ENCODE measurements around the gene RRAGC.

The RRAGC gene

GRCh38 chr1:38896169-38896568, 36.6 kb upstream of the RRAGC start:
- H3K4me3 ChIP-seq (ENCODE audit: low read depth, low read length), result no peak overlapping the region
- no peaks in the 10 kb centered on the region for H3K36me3 ChIP-seq
- TF ChIP-seq, protein P1, sequence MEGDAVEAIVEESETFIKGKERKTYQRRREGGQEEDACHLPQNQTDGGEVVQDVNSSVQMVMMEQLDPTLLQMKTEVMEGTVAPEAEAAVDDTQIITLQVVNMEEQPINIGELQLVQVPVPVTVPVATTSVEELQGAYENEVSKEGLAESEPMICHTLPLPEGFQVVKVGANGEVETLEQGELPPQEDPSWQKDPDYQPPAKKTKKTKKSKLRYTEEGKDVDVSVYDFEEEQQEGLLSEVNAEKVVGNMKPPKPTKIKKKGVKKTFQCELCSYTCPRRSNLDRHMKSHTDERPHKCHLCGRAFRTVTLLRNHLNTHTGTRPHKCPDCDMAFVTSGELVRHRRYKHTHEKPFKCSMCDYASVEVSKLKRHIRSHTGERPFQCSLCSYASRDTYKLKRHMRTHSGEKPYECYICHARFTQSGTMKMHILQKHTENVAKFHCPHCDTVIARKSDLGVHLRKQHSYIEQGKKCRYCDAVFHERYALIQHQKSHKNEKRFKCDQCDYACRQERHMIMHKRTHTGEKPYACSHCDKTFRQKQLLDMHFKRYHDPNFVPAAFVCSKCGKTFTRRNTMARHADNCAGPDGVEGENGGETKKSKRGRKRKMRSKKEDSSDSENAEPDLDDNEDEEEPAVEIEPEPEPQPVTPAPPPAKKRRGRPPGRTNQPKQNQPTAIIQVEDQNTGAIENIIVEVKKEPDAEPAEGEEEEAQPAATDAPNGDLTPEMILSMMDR (IDR thresholded peaks at IDR 0.05; ENCODE audit: low read depth, low read length), result no peak

GRCh38 chr1:38892976-38893375, 33.4 kb upstream of the RRAGC start:
- Histone ChIP-seq H3K36me3 (no peaks in the 10 kb centered on the region), H3K27me3 (ENCODE audit: insufficient read depth, low read depth, severe bottlenecking) (no peaks in the 10 kb centered on the region), H3K9me3 (ENCODE audit: severe bottlenecking) (no peaks in the 10 kb centered on the region), H3K27ac (no peak overlapping the region), H3K4me3 (ENCODE audit: low read depth, low read length) (no peak overlapping the region)
- no peak for DNase-seq
- TF ChIP-seq, protein P1 (IDR thresholded peaks at IDR 0.05; ENCODE audit: low read depth, low read length), result no peak

More at GRCh38 chr1:38896169-38896568, 36.6 kb upstream of the RRAGC start:
- no peaks in the 10 kb centered on the region for H3K9me3 ChIP-seq (ENCODE audit: severe bottlenecking)
- no peak for DNase-seq
- no peaks in the 10 kb centered on the region for H3K27me3 ChIP-seq (ENCODE audit: insufficient read depth, low read depth, severe bottlenecking)
- H3K27ac ChIP-seq, result no peak overlapping the region

- DNase-seq, result peak; percentile 36
- Histone ChIP-seq H3K36me3 (no peaks in the 10 kb centered on the region), H3K4me3 (ENCODE audit: low read depth, low read length) (no peak overlapping the region), H3K9me3 (ENCODE audit: severe bottlenecking) (no peaks in the 10 kb centered on the region), H3K27ac (no peak overlapping the region), H3K27me3 (ENCODE audit: insufficient read depth, low read depth, severe bottlenecking) (no peaks in the 10 kb centered on the region)
- TF ChIP-seq, protein P1 (IDR thresholded peaks at IDR 0.05; ENCODE audit: low read depth, low read length), result peak; percentile 33; the same call in 1 of the 2 replicates
Measured at GRCh38 chr1:38891753-38892152, 32.2 kb upstream of the RRAGC start.

DNA sequence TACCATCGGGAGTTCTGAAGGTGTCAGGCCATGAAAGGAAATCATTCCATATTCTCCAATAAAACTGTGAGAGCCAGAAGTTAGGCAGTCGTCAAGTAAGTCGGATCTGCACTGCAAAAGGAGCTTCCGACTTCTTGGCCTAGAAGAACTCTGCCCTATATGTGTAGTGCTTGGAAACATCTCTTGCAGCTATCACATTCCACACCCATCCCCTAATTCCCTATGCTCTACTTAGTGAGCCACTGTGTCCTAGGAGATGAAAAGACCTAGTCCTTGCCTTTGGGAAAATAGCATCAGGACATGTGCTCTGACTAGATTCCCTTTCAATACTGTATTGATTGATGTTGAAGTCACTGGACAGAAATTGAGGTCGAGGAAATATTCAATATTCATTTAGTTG, 30.0 kb upstream of the RRAGC start:
- no peaks in the 10 kb centered on the region for H3K27me3 ChIP-seq (ENCODE audit: insufficient read depth, low read depth, severe bottlenecking)
- H3K36me3 ChIP-seq, result no peaks in the 10 kb centered on the region
- H3K4me3 ChIP-seq (ENCODE audit: low read depth, low read length), result no peak overlapping the region
- TF ChIP-seq, protein P1 (IDR thresholded peaks at IDR 0.05; ENCODE audit: low read depth, low read length), result no peak
- H3K27ac ChIP-seq, result no peak overlapping the region
- H3K9me3 ChIP-seq (ENCODE audit: severe bottlenecking), result no peaks in the 10 kb centered on the region
- no peak for DNase-seq

- no peak for DNase-seq
- no peak overlapping the region for H3K4me3 ChIP-seq (ENCODE audit: low read depth, low read length)
Measured at GRCh38 chr1:38888423-38889333, 29.1 kb upstream of the RRAGC start.

More at GRCh38 chr1:38888423-38889333, 29.1 kb upstream of the RRAGC start:
- Histone ChIP-seq H3K9me3 (ENCODE audit: severe bottlenecking) (no peaks in the 10 kb centered on the region), H3K27me3 (ENCODE audit: insufficient read depth, low read depth, severe bottlenecking) (no peaks in the 10 kb centered on the region), H3K27ac (no peak overlapping the region), H3K36me3 (no peaks in the 10 kb centered on the region)
- TF ChIP-seq, protein P1 (IDR thresholded peaks at IDR 0.05; ENCODE audit: low read depth, low read length), result no peak

All from WERI-Rb-1 (cell line).